Breast epithelium (tissue), 3 donors: ENCODE results near the gene NUDT1.

Source experiments
- POLR2A ChIP-seq: fragments of 450-650 bp; IDR thresholded peaks from one replicate; pipeline ENCODE4 v1.6.1; 2016; ENCODE audit warnings: antibody characterized with exemption, mild to moderate bottlenecking, moderate library complexity
- POLR2AphosphoS5 ChIP-seq, 3 donors: sonication (generic); formaldehyde crosslinking; IDR thresholded peaks; one replicate each; pipeline ENCODE4 v1.6.1; 2017; ENCODE audit warnings: antibody characterized with exemption in 3 of 3
- TF ChIP-seq, protein P1 (sequence below), 3 donors: fragments of 450-650 bp; IDR thresholded peaks; one replicate each; pipeline ENCODE4 v1.5.1; 2016 to 2017; ENCODE audit warnings: antibody characterized with exemption in 3 of 3, mild to moderate bottlenecking in 3 of 3, moderate library complexity in 3 of 3

DNA sequence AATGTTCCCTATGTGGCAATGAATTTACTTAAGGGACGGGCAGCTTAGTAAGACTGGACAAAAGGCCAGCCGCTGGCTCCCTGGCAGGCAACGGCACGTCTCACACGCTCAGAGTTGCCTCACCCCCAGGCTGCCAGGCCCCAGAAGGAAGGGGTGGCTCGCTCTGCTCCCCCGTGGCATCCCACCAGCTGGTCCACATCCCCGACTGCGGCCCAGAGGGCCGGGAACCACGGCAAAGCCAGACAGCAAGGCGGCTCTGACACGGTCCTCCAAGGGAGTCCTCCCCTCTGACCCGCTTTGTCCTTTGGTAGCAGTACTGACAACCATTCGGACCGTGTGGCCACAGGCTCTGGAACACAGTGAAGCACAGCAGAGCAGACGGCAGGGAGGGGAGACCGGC, 34.1 kb downstream of the NUDT1 start:
- TF ChIP-seq POLR2AphosphoS5 (IDR thresholded peaks at IDR 0.05) (no peak), POLR2A (no peak)
- TF ChIP-seq, protein P1, sequence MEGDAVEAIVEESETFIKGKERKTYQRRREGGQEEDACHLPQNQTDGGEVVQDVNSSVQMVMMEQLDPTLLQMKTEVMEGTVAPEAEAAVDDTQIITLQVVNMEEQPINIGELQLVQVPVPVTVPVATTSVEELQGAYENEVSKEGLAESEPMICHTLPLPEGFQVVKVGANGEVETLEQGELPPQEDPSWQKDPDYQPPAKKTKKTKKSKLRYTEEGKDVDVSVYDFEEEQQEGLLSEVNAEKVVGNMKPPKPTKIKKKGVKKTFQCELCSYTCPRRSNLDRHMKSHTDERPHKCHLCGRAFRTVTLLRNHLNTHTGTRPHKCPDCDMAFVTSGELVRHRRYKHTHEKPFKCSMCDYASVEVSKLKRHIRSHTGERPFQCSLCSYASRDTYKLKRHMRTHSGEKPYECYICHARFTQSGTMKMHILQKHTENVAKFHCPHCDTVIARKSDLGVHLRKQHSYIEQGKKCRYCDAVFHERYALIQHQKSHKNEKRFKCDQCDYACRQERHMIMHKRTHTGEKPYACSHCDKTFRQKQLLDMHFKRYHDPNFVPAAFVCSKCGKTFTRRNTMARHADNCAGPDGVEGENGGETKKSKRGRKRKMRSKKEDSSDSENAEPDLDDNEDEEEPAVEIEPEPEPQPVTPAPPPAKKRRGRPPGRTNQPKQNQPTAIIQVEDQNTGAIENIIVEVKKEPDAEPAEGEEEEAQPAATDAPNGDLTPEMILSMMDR (IDR thresholded peaks at IDR 0.05), result no peak
